Kidney epithelial cell (primary cell): Measurements from ENCODE around the gene GCN1. TPM values are rescaled to one million over a fixed set of nuclear protein-coding genes. Genes with fewer than 3 reads are reported as not detected.
A peak's percentile ranks its signal among the peaks of the same experiment; 100 is the strongest.

ENCODE experiments used
- DNase-seq: peaks from one replicate; pipeline ENCODE4 v3.0.0-alpha.2; 2010; ENCODE audit warnings: low read depth
- H3K27me3 ChIP-seq: 2 replicates; pipeline ENCODE4 v1.6.0; 2011; ENCODE audit warnings: low read length; ENCODE audit not compliant: control insufficient read depth, insufficient read depth
- H3K36me3 ChIP-seq: 2 replicates; pipeline ENCODE4 v1.5.1; 2011; ENCODE audit warnings: low read length; ENCODE audit not compliant: control insufficient read depth, insufficient read depth
- H3K4me3 ChIP-seq: 2 replicates; pipeline ENCODE4 v1.5.1; 2011; ENCODE audit warnings: low read depth, mild to moderate bottlenecking, control low read depth, low read length
- total RNA-seq: library from RNA; depleted of rRNA; stranded (reverse); fragments of >200 nt; gene quantifications from 2 replicates; pipeline ENCODE4 v1.2.3, GENCODE V29; 2015
- TF ChIP-seq, protein P1 (sequence below): IDR thresholded peaks from 2 replicates; pipeline ENCODE4 v1.5.1; 2011; ENCODE audit warnings: mild to moderate bottlenecking, moderate library complexity, low read length, control low read depth, inconsistent platforms; ENCODE audit not compliant: insufficient read depth, poor library complexity, severe bottlenecking

Gene GCN1
- total RNA-seq, 1 donor from 2014 or later = 78.4 TPM

DNA sequence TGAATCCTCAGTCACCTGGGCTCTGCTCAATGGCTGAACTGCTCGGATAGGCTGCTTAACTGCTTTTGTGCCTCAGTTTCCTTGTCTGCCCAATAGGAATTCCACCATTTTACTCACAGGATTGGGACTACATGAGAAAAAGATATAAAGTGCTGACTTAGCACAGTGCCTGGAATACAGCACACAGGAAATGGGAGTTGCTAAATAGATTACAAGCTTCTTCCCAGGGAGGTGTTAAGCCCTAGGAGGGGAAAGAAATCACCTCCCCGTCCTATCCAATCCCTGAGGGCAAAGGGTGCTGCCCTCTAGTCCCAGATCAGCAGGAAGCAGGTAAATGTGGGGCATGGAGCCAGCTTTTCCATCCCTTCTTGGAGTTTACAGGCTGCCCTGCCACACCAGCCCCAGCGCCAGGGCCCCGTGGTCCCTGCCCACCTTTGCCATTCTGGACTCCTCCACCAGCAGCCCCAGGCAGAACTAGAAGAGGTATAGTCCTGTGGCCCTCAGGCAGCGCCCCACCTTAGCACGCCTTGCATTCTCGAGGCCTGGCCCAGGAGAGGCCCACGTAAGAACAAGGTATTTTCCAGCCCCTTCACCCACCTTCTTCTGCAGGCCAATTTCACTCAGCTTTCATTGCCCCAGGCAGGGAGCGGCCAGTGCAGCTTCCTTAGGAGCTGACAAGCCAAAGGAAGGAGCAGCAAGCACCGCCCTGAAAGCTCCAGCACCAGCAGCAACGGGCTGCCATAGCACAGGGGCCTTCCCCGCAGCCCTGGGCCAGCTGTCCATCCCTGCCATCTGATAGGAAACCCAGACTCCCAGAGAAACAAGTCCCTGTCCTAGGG is 35.2 kb upstream of the GCN1 start:
- TF ChIP-seq, protein P1, sequence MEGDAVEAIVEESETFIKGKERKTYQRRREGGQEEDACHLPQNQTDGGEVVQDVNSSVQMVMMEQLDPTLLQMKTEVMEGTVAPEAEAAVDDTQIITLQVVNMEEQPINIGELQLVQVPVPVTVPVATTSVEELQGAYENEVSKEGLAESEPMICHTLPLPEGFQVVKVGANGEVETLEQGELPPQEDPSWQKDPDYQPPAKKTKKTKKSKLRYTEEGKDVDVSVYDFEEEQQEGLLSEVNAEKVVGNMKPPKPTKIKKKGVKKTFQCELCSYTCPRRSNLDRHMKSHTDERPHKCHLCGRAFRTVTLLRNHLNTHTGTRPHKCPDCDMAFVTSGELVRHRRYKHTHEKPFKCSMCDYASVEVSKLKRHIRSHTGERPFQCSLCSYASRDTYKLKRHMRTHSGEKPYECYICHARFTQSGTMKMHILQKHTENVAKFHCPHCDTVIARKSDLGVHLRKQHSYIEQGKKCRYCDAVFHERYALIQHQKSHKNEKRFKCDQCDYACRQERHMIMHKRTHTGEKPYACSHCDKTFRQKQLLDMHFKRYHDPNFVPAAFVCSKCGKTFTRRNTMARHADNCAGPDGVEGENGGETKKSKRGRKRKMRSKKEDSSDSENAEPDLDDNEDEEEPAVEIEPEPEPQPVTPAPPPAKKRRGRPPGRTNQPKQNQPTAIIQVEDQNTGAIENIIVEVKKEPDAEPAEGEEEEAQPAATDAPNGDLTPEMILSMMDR = no peak
- no peak overlapping the region for H3K4me3 ChIP-seq
- no peak for DNase-seq
- no peaks in the 10 kb centered on the region for H3K36me3 ChIP-seq
- H3K27me3 ChIP-seq = no peaks in the 10 kb centered on the region

DNA sequence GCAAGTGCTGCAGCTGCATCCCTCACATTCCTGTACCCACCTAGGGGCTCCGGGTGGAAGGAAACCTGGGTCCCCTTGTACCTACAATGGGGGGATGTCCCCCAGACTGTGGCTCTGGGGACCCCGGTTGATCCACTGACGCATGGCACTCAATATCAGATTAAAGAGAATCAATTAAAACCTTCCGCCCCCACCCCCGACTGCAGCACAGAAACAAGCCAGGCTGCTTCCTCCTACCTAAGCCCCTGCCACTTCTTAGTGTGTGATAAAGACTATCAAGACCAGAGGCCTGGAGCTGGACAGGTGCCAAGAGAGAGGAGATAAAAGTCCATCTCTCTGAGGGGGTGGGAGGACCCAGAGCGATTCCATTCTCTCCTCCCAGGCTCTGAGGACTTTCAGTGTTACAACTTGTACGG is 34.6 kb upstream of the GCN1 start:
- Histone ChIP-seq H3K4me3 (no peak overlapping the region), H3K27me3 (no peaks in the 10 kb centered on the region), H3K36me3 (no peaks in the 10 kb centered on the region)
- TF ChIP-seq, protein P1 = no peak
- DNase-seq = no peak

DNA sequence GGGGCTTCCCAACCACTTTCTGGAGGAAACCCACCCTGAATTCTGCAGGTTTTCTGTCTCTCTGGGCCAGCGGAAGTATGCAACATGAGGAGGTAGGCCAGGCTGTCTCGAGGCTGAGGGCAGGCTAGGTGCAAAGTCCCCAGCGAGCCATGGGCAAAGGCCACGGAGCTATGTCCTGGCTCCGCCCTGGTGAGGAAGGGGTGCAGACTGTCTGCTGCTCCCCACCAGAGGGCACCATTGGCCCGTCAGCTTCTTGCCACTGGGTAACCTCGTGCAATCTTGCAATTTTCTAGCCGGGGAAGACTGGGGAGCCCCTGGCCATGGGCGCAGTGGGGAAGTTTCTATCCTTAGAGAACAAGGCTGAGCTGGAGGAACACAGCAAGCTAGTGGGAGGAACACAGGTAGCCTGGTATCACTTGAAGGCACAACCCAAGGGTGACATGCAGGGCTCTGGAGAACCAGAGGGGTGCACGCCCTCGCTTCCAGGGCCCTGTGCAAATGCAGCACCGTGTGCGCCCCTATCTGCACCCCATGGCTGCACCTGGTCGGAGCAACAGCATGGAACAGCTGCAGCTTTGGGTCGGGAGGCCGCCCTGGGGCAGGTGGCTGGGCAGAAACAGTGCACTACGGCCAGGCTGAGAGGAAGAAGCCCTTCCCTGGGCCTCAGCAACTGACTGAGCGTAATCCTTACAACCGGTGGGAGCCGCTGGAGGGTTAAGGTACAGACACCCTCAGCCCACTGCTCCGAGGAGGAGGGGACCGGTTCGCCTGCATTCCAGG is 34.0 kb upstream of the GCN1 start:
- Histone ChIP-seq H3K27me3 (no peaks in the 10 kb centered on the region), H3K36me3 (no peaks in the 10 kb centered on the region), H3K4me3 (no peak overlapping the region)
- no peak for DNase-seq
- TF ChIP-seq, protein P1 = peak; percentile 93

DNA sequence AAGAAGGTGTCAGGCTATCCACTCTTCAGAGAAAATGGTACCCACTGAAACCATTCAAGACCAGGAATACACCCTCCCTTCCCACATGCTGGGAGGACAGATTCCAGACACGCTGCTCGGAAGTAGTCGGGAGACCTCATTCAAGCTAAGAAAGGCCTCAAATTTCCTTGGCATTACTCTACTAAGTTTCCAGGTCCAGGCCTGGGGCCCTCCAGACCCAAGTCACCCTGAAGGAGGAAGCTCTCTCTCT is 33.5 kb upstream of the GCN1 start:
- DNase-seq = no peak
- Histone ChIP-seq H3K27me3 (no peaks in the 10 kb centered on the region), H3K36me3 (no peaks in the 10 kb centered on the region), H3K4me3 (no peak overlapping the region)
- TF ChIP-seq, protein P1 = no peak

DNA sequence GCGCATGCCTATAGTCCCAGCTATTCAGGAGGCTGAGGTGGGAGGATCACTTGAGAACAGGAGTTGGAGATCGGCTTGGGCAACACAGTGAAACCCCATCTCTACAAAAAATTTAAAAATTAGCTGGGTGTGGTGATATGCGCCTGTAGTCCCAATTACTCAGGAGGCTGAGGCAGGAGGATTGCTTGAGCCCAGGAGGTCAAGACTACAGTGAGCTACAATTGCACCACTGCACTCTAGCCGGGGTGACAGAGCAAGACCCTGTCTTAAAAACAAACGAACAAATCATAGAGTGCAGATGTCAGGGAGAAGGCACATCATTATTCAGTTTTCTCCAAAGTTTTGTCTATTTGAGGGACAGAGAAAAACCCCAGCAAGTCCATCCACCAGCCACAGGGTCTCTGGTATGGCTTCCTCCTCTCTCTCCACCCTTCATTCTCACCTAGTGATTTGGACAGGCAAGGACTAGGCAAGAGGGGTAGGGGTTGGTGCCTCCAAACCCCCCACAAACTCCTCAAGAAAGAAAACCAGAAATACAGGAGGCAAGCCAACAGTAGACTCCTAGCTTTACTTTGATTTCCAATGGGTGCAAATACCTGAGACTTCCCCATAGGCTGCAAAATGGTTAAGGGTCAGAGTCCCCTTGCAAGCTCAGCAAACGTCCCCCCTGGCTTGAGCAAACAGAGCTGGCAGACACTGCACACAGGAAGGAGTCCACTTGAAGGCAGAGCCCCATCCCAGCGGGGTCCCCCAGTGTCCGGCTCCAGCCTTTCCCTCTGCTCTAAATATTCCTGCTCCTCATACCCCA is 32.9 kb upstream of the GCN1 start:
- Histone ChIP-seq H3K36me3 (no peaks in the 10 kb centered on the region), H3K27me3 (no peaks in the 10 kb centered on the region), H3K4me3 (no peak overlapping the region)
- TF ChIP-seq, protein P1 = no peak
- no peak for DNase-seq
